Liver (tissue), 9 donors: ENCODE results near the gene CRYBG2. TPM values are rescaled to one million over a fixed set of nuclear protein-coding genes. Genes with fewer than 3 reads are reported as not detected.
"Not testable (repeated sequence)": the region's sequence is repeated elsewhere in the genome, so short reads cannot be mapped to it uniquely, and the experiment has no call there.

ENCODE experiments used
- DNase-seq: peaks from one replicate; pipeline ENCODE4 v3.0.0-alpha.2; 2017; ENCODE audit warnings: low spot score
- H3K27ac ChIP-seq, 2 donors: one replicate each; pipeline ENCODE4 v1.7.0; 2013; ENCODE audit warnings: inconsistent platforms in 2 of 2, low read length in 2 of 2, control low read depth in 1 of 2, low read depth in 1 of 2, mild to moderate bottlenecking in 1 of 2
- H3K27me3 ChIP-seq, 4 donors: one replicate each; pipeline versions ENCODE4 v1.6.1 to v1.7.0; 2013; ENCODE audit warnings: low read length in 3 of 4, inconsistent platforms in 1 of 4, mild to moderate bottlenecking in 1 of 4, moderate library complexity in 1 of 4; ENCODE audit not compliant: control insufficient read depth in 4 of 4, insufficient read depth in 4 of 4
- H3K36me3 ChIP-seq, 4 donors: one replicate each; pipeline versions ENCODE4 v1.6.1 to v1.7.0; 2013; ENCODE audit warnings: low read length in 3 of 4, mild to moderate bottlenecking in 3 of 4, low read depth in 1 of 4, moderate library complexity in 1 of 4; ENCODE audit not compliant: control insufficient read depth in 4 of 4, insufficient read depth in 3 of 4
- H3K4me1 ChIP-seq, 4 donors: one replicate each; pipeline versions ENCODE4 v1.6.1 to v1.7.0; 2013; ENCODE audit warnings: low read length in 3 of 4, mild to moderate bottlenecking in 3 of 4, moderate library complexity in 1 of 4; ENCODE audit not compliant: control insufficient read depth in 4 of 4, insufficient read depth in 4 of 4
- H3K4me3 ChIP-seq, 3 donors: one replicate each; pipeline versions ENCODE4 v1.6.1 to v1.7.0; 2013; ENCODE audit warnings: low read length in 3 of 3, control low read depth in 1 of 3, low read depth in 1 of 3, mild to moderate bottlenecking in 1 of 3
- H3K9ac ChIP-seq, 2 donors: one replicate each; pipeline ENCODE4 v1.7.0; 2013; ENCODE audit warnings: low read length in 2 of 2, mild to moderate bottlenecking in 2 of 2, moderate library complexity in 2 of 2, control low read depth in 1 of 2, low read depth in 1 of 2
- H3K9me3 ChIP-seq, 4 donors: one replicate each; pipeline versions ENCODE4 v1.6.1 to v1.7.0; 2013; ENCODE audit warnings: low read length in 3 of 4; ENCODE audit not compliant: control insufficient read depth in 4 of 4
- EGR1 ChIP-seq, 2 donors: IDR thresholded peaks; 2 replicates each; pipeline ENCODE4 v1.6.1; 2016 to 2018; ENCODE audit warnings: antibody characterized with exemption in 2 of 2, low read depth in 2 of 2
- FOXA1 ChIP-seq: IDR thresholded peaks from 2 replicates; pipeline ENCODE4 v1.6.1; 2016; ENCODE audit warnings: antibody characterized with exemption
- FOXA2 ChIP-seq: IDR thresholded peaks from 2 replicates; pipeline ENCODE4 v1.6.1; 2016; ENCODE audit warnings: antibody characterized with exemption
- GABPA ChIP-seq, 2 donors: IDR thresholded peaks in 1 of 2; conservative IDR thresholded peaks in 1 of 2; 2 replicates each; pipeline ENCODE4 v1.6.1; 2016; ENCODE audit warnings: antibody characterized with exemption in 2 of 2, mild to moderate bottlenecking in 1 of 2, moderate library complexity in 1 of 2
- HNF4A ChIP-seq, 2 donors: conservative IDR thresholded peaks; 2 replicates each; pipeline ENCODE4 v1.6.1; 2016; ENCODE audit warnings: antibody characterized with exemption in 2 of 2, mild to moderate bottlenecking in 2 of 2
- HNF4G ChIP-seq: IDR thresholded peaks from 2 replicates; pipeline ENCODE4 v1.6.1; 2016; ENCODE audit warnings: antibody characterized with exemption
- JUND ChIP-seq, 2 donors: IDR thresholded peaks; 2 replicates each; pipeline ENCODE4 v1.6.1; 2016; ENCODE audit warnings: antibody characterized with exemption in 2 of 2
- RAD21 ChIP-seq, 2 donors: IDR thresholded peaks; 2 replicates each; pipeline ENCODE4 v1.6.1; 2016; ENCODE audit warnings: antibody characterized with exemption in 2 of 2, mild to moderate bottlenecking in 2 of 2
- RXRA ChIP-seq, 2 donors: IDR thresholded peaks; 2 replicates each; pipeline ENCODE4 v1.6.1; 2017 to 2018; ENCODE audit warnings: antibody characterized with exemption in 2 of 2, mild to moderate bottlenecking in 1 of 2
- SP1 ChIP-seq: IDR thresholded peaks from 2 replicates; pipeline ENCODE4 v1.6.1; 2018; ENCODE audit warnings: antibody characterized with exemption, mild to moderate bottlenecking
- TAF1 ChIP-seq: conservative IDR thresholded peaks from 2 replicates; pipeline ENCODE4 v1.6.1; 2016; ENCODE audit warnings: antibody characterized with exemption, mild to moderate bottlenecking
- YY1 ChIP-seq: IDR thresholded peaks from 2 replicates; pipeline ENCODE4 v1.6.1; 2016; ENCODE audit warnings: antibody characterized with exemption, mild to moderate bottlenecking
- WGBS: extraction: QIAGEN DNeasy Blood & Tissue Kit; methylation state at CpG from one replicate; pipeline ENCODE4 v1.1.7; 2013; 5-methylcytosine and 5-hydroxymethylcytosine counted together
- polyA plus RNA-seq, 2 donors: library from polyadenylated mRNA; stranded (reverse) in 1 of 2; unstranded in 1 of 2; fragments of 200-250 nt in 1 of 2; fragments of >200 nt in 1 of 2; fragmentation: Nextera tagmentation in 1 of 2; extraction: Ambion mirVana in 1 of 2; gene quantifications; one replicate each; pipeline versions ENCODE4 v1.2.1 to v1.2.3, GENCODE V29; 2013 to 2015
- total RNA-seq, 2 donors: library from RNA; depleted of rRNA; stranded (reverse); fragments of >200 nt; gene quantifications; one replicate each; pipeline ENCODE4 v1.2.3, GENCODE V29; 2014
- TF ChIP-seq, protein P1 (sequence below): IDR thresholded peaks from 2 replicates; pipeline ENCODE4 v1.6.1; 2016; ENCODE audit warnings: antibody characterized with exemption
- TF ChIP-seq, protein P2 (sequence below): IDR thresholded peaks from 2 replicates; pipeline ENCODE4 v1.6.1; 2016; ENCODE audit warnings: antibody characterized with exemption
- TF ChIP-seq, protein P3 (sequence below): fragments of 150-350 bp; IDR thresholded peaks from 2 replicates; pipeline ENCODE4 v1.5.1; 2017; ENCODE audit warnings: improper control_type of control experiment, low read depth, low read length; ENCODE audit not compliant: missing input control
- donor health status: healthy.
- donor health status: healthy.
- donor health status: healthy.
- donor health status: healthy.
- donor health status: healthy.

The CRYBG2 gene
- total and polyA plus RNA-seq, 4 donors, result under 0.01 to 0.12 (median under 0.01) TPM; not detected in 1

DNA sequence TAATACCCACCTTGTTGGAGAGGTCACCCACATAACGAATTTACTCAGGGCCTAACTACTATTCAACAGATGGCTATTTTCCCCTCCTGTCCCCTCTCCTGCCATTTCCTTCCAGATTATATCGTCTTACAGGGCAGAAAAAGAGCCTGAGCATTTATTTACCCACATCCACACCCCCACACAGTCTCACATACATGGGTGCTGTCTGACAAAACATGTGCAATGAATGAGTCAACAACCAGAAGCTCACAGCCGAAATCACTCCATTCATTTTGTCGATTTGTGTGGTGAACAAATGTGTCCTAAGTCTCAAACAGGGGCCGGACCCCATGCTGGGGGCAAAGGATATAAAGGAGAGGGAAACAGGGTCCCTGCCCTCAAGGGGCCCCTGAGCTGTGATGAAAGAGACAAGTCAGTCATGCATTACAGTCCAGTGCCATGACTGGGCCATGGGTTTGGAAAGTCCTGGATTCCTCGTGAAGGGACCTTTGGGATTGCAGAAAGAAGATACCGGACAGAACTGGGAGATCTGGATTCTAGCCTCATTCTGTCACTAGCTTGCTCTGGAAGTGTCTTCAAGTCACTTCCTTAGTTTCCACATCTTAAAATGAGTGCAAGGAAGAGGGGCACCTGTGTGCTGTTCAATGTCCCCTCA lies 35.0 kb upstream of the CRYBG2 start:
- Histone ChIP-seq H3K4me3 (no peak overlapping the region), H3K27ac (no peak overlapping the region), H3K9me3 (no peaks in the 10 kb centered on the region), H3K9ac (no peak overlapping the region), H3K36me3 (no peaks in the 10 kb centered on the region), H3K4me1 (no peaks in the 10 kb centered on the region), H3K27me3 (no peaks in the 10 kb centered on the region)
- TF ChIP-seq TAF1 (no peak), RXRA (IDR thresholded peaks at IDR 0.05) (no peak), HNF4A (conservative IDR thresholded peaks at IDR 0.05) (no peak), JUND (IDR thresholded peaks at IDR 0.05) (no peak), RAD21 (IDR thresholded peaks at IDR 0.05) (no peak), HNF4G (no peak), EGR1 (IDR thresholded peaks at IDR 0.05; ENCODE audit: low read depth in 2 of 2) (no peak), FOXA2 (no peak), GABPA (IDR thresholded peaks at IDR 0.05 in 1 of 2, conservative IDR thresholded peaks at IDR 0.05 in 1 of 2) (no peak), FOXA1 (no peak)
- TF ChIP-seq, protein P1, sequence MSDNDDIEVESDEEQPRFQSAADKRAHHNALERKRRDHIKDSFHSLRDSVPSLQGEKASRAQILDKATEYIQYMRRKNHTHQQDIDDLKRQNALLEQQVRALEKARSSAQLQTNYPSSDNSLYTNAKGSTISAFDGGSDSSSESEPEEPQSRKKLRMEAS, result no peak
- TF ChIP-seq, protein P2, sequence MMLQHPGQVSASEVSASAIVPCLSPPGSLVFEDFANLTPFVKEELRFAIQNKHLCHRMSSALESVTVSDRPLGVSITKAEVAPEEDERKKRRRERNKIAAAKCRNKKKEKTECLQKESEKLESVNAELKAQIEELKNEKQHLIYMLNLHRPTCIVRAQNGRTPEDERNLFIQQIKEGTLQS, result no peak
- TF ChIP-seq, protein P3, sequence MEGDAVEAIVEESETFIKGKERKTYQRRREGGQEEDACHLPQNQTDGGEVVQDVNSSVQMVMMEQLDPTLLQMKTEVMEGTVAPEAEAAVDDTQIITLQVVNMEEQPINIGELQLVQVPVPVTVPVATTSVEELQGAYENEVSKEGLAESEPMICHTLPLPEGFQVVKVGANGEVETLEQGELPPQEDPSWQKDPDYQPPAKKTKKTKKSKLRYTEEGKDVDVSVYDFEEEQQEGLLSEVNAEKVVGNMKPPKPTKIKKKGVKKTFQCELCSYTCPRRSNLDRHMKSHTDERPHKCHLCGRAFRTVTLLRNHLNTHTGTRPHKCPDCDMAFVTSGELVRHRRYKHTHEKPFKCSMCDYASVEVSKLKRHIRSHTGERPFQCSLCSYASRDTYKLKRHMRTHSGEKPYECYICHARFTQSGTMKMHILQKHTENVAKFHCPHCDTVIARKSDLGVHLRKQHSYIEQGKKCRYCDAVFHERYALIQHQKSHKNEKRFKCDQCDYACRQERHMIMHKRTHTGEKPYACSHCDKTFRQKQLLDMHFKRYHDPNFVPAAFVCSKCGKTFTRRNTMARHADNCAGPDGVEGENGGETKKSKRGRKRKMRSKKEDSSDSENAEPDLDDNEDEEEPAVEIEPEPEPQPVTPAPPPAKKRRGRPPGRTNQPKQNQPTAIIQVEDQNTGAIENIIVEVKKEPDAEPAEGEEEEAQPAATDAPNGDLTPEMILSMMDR, result no peak
- no peak for DNase-seq
- 80% methylated on average over 7 of the region's 7 CpGs for WGBS

DNA sequence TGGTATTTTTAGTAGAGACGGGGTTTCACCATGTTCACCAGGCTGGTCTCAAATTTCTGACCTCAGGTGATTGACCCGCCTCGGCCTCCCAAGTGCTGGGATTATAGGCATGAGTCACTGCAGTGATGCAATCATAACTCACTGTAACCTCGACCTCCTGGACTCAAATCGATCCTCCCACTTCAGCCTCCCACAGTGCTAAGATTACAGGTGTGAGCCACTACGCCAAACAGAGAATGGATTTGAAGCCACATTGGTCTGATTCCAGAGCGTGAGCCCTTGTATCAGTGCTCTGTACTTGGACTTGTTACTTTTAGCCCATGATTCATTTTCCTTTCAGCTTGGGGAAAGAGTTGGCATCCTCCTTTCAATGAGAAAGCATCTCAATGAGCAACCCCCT lies 33.5 kb upstream of the CRYBG2 start:
- WGBS, result 46% methylated on average over 7 of the region's 7 CpGs

DNA sequence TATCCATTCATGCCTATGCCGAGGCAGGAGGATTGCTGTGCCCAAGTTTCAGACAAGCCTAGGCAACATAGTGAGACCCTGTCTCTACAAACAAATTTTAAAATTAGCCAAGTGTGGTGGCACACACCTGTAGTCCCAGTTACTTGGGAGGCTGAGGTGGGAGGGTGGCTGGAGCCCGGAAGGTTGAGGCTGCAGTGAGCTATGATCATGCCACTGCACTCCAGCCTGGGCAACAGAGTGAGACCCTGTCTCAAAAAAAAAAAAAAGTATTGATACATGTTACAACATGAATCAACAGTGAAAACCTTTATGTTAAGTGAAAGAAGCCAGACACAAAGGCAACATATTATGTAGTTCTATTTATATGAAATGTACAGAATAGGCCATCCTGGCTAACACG lies 31.1 kb upstream of the CRYBG2 start:
- H3K9me3 ChIP-seq, H3K4me1 ChIP-seq, DNase-seq, H3K9ac ChIP-seq, H3K27me3 ChIP-seq, H3K27ac ChIP-seq, H3K36me3 ChIP-seq, H3K4me3 ChIP-seq: not testable (repeated sequence)
- WGBS, result 79% methylated on average over 3 of the region's 3 CpGs

More for the DNA sequence above, 33.5 kb upstream of the CRYBG2 start:
- peak; percentile 15 to 37 for TF ChIP-seq HNF4A (conservative IDR thresholded peaks at IDR 0.05)
- no peak for TF ChIP-seq SP1
- no peak for TF ChIP-seq YY1
- no peak for TF ChIP-seq FOXA2
- peak; percentile 18 to 51 for TF ChIP-seq RXRA (IDR thresholded peaks at IDR 0.05)
- peak in 1 of 2 donors; percentile 35 for TF ChIP-seq JUND (IDR thresholded peaks at IDR 0.05)
- TF ChIP-seq, protein P2, result peak; percentile 23
- Histone ChIP-seq H3K4me1 (no peaks in the 10 kb centered on the region), H3K27me3 (no peaks in the 10 kb centered on the region), H3K36me3 (no peaks in the 10 kb centered on the region), H3K27ac (no peak overlapping the region), H3K9me3 (no peaks in the 10 kb centered on the region), H3K4me3 (no peak overlapping the region), H3K9ac (no peak overlapping the region)
- no peak for DNase-seq
